ENCODE data around the gene CLPTM1L.
"Not testable (repeated sequence)": the region's sequence is repeated elsewhere in the genome, so short reads cannot be mapped to it uniquely, and the experiment has no call there.

Gene CLPTM1L

GRCh38 chr5:1359031-1359645 is 14.2 kb upstream of the CLPTM1L start:
- no peak for DNase-seq

- no peak for DNase-seq
Observed at GRCh38 chr5:1358726-1359025, 13.8 kb upstream of the CLPTM1L start.

GRCh38 chr5:1357946-1358725 is 13.2 kb upstream of the CLPTM1L start:
- DNase-seq, result no peak

GRCh38 chr5:1356873-1357787 is 12.2 kb upstream of the CLPTM1L start:
- no peak for DNase-seq

GRCh38 chr5:1354576-1354975 is 9.7 kb upstream of the CLPTM1L start:
- no peak for DNase-seq

- no peak for DNase-seq
Observed at GRCh38 chr5:1352231-1353219, 7.6 kb upstream of the CLPTM1L start.

GRCh38 chr5:1351156-1351555 is 6.3 kb upstream of the CLPTM1L start:
- no peak for DNase-seq

- no peak for DNase-seq
Observed at GRCh38 chr5:1349246-1349645, 4.3 kb upstream of the CLPTM1L start.

- no peak for DNase-seq
Observed at GRCh38 chr5:1348986-1349245, 4.0 kb upstream of the CLPTM1L start.

GRCh38 chr5:1347571-1347970 is 2.7 kb upstream of the CLPTM1L start:
- DNase-seq, result no peak

- no peak for DNase-seq
Observed at GRCh38 chr5:1346627-1347440, 1.9 kb upstream of the CLPTM1L start.

- no peak for DNase-seq
Observed at GRCh38 chr5:1345876-1346626, 1.2 kb upstream of the CLPTM1L start.

GRCh38 chr5:1343931-1344901 is 683 bp downstream of the CLPTM1L start:
- DNase-seq, result peak; percentile 13

- no peak for DNase-seq
Observed at GRCh38 chr5:1343315-1343751, 1.6 kb downstream of the CLPTM1L start.

GRCh38 chr5:1342711-1343110 is 2.2 kb downstream of the CLPTM1L start:
- DNase-seq, result not testable (repeated sequence)

GRCh38 chr5:1342268-1342667 is 2.6 kb downstream of the CLPTM1L start:
- DNase-seq, result no peak

GRCh38 chr5:1341863-1342262 is 3.0 kb downstream of the CLPTM1L start:
- DNase-seq, result no peak

- not testable (repeated sequence) for DNase-seq
Observed at GRCh38 chr5:1339818-1340210, 5.1 kb downstream of the CLPTM1L start.

GRCh38 chr5:1339139-1339817 is 5.6 kb downstream of the CLPTM1L start:
- not testable (repeated sequence) for DNase-seq
